Measurements from ENCODE around the gene ANGPTL1.
"Not testable (repeated sequence)": the region's sequence is repeated elsewhere in the genome, so short reads cannot be mapped to it uniquely, and the experiment has no call there.

The ANGPTL1 gene

GRCh38 chr1:178864326-178864725 lies 6.6 kb downstream of the ANGPTL1 start:
- no peak for DNase-seq

GRCh38 chr1:178862864-178863263 lies 8.0 kb downstream of the ANGPTL1 start:
- no peak for DNase-seq

GRCh38 chr1:178862416-178862815 lies 8.5 kb downstream of the ANGPTL1 start:
- DNase-seq = no peak

GRCh38 chr1:178857126-178857525 lies 13.8 kb downstream of the ANGPTL1 start:
- DNase-seq = no peak

- DNase-seq = no peak
Measured at GRCh38 chr1:178849918-178850317, 21.0 kb downstream of the ANGPTL1 start.

- not testable (repeated sequence) for DNase-seq
Measured at GRCh38 chr1:178847919-178848318, 23.0 kb downstream of the ANGPTL1 start.

- DNase-seq = no peak
Measured at GRCh38 chr1:178847396-178847849, 23.5 kb downstream of the ANGPTL1 start.

GRCh38 chr1:178846306-178846705 lies 24.6 kb downstream of the ANGPTL1 start:
- DNase-seq = no peak

GRCh38 chr1:178844436-178844835 lies 26.4 kb downstream of the ANGPTL1 start:
- no peak for DNase-seq

- DNase-seq = no peak
Measured at GRCh38 chr1:178825167-178825566, 45.7 kb downstream of the ANGPTL1 start.

- no peak for DNase-seq
Measured at GRCh38 chr1:178821134-178821866, 49.6 kb downstream of the ANGPTL1 start.

- DNase-seq = no peak
Measured at GRCh38 chr1:178819123-178819522, 51.8 kb downstream of the ANGPTL1 start.

GRCh38 chr1:178818416-178818815 lies 52.5 kb downstream of the ANGPTL1 start:
- no peak for DNase-seq

- no peak for DNase-seq
Measured at GRCh38 chr1:178810585-178810984, 60.3 kb downstream of the ANGPTL1 start.

GRCh38 chr1:178808529-178808928 lies 62.3 kb downstream of the ANGPTL1 start:
- DNase-seq = no peak

- DNase-seq = no peak
Measured at GRCh38 chr1:178806665-178807300, 64.1 kb downstream of the ANGPTL1 start.

GRCh38 chr1:178802873-178803272 lies 68.0 kb downstream of the ANGPTL1 start:
- DNase-seq = no peak

Data from MV-4-11 (cell line).